OCI-LY7 (cell line): ENCODE measurements around the gene MAP3K5. TPM values are rescaled to one million over a fixed set of nuclear protein-coding genes. Genes with fewer than 3 reads are reported as not detected.

ENCODE experiments used
- BruUV-seq: library from RNA; stranded (reverse); fragments of 400-500 nt; replicated peaks from 2 replicates; lab custom pipeline; 2021; lab: Mats Ljungman, UMichigan
- CTCF ChIA-PET: fragments of 300-600 bp; sonication (Branson Sonifier 250); formaldehyde crosslinking; loops from one replicate; lab custom pipeline; 2022; ENCODE audit warnings: antibody characterized with exemption; ENCODE audit not compliant: unreplicated experiment; lab: Charles Lee
- POLR2A ChIA-PET: fragments of 300-600 bp; sonication (Branson Sonifier 250); formaldehyde crosslinking; loops from one replicate; lab custom pipeline; 2022; ENCODE audit warnings: antibody characterized with exemption; lab: Charles Lee
- DNase-seq: peaks from one replicate; pipeline ENCODE4 v3.0.0-alpha.2; 2015; ENCODE audit warnings: low spot score
- H2AFZ ChIP-seq: fragments of 200-600 bp; sonication (generic), shearing (Covaris generic); 2 replicates; pipeline ENCODE4 v1.6.1; 2014; ENCODE audit warnings: mild to moderate bottlenecking, antibody characterized with exemption, low read length, moderate library complexity
- H3K27ac ChIP-seq: fragments of 200-600 bp; sonication (generic); 2 replicates; pipeline ENCODE4 v1.5.1; 2014; ENCODE audit warnings: mixed run types, low read depth, mild to moderate bottlenecking, moderate library complexity, low read length, inconsistent platforms; ENCODE audit not compliant: poor library complexity, severe bottlenecking
- H3K36me3 ChIP-seq: fragments of 200-600 bp; sonication (generic); 2 replicates; pipeline ENCODE4 v1.6.1; 2014; ENCODE audit warnings: mild to moderate bottlenecking, antibody characterized with exemption, low read length, moderate library complexity, mixed read lengths; ENCODE audit not compliant: insufficient read depth
- H3K4me1 ChIP-seq: fragments of 200-600 bp; sonication (generic); 2 replicates; pipeline ENCODE4 v1.5.1; 2014; ENCODE audit warnings: mild to moderate bottlenecking, low read length; ENCODE audit not compliant: insufficient read depth, poor library complexity, severe bottlenecking
- H3K4me2 ChIP-seq: fragments of 200-600 bp; sonication (generic); 2 replicates; pipeline ENCODE4 v1.6.1; 2014; ENCODE audit warnings: mild to moderate bottlenecking, low read length
- H3K4me3 ChIP-seq: fragments of 200-600 bp; sonication (generic); 2 replicates; pipeline ENCODE4 v1.5.1; 2014; ENCODE audit warnings: mild to moderate bottlenecking, low read depth, low read length; ENCODE audit not compliant: poor library complexity, severe bottlenecking
- H3K79me2 ChIP-seq: fragments of 200-600 bp; sonication (generic); 2 replicates; pipeline ENCODE4 v1.6.1; 2016; ENCODE audit warnings: low read depth, mild to moderate bottlenecking, low read length, moderate library complexity, mixed read lengths; ENCODE audit not compliant: insufficient read depth
- H3K9me2 ChIP-seq: fragments of 200-600 bp; sonication (generic); 2 replicates; pipeline ENCODE4 v1.6.1; 2016; ENCODE audit warnings: mild to moderate bottlenecking, low read length, mixed read lengths; ENCODE audit not compliant: insufficient read depth
- H3K9me3 ChIP-seq: fragments of 200-600 bp; sonication (generic); 2 replicates; pipeline ENCODE4 v1.6.1; 2014; ENCODE audit warnings: mild to moderate bottlenecking, mixed run types, low read length, mixed read lengths
- H4K20me1 ChIP-seq: fragments of 200-600 bp; sonication (generic); 2 replicates; pipeline ENCODE4 v1.6.1; 2014; ENCODE audit warnings: mild to moderate bottlenecking, antibody characterized with exemption, low read length, moderate library complexity, mixed read lengths; ENCODE audit not compliant: insufficient read depth
- CTCF ChIP-seq: fragments of 200-600 bp; sonication (generic); conservative IDR thresholded peaks from 2 replicates; pipeline ENCODE4 v1.5.1; 2014; ENCODE audit warnings: mild to moderate bottlenecking, antibody characterized with exemption, low read length, moderate library complexity, mixed read lengths
- EZH2phosphoT487 ChIP-seq: fragments of 200-600 bp; sonication (generic); IDR thresholded peaks from 2 replicates; pipeline ENCODE4 v1.6.1; 2018; ENCODE audit warnings: low read depth, borderline replicate concordance, mild to moderate bottlenecking, mixed run types, antibody characterized with exemption, low read length, moderate library complexity, mixed read lengths
- intact Hi-C: fragments of 100-400 bp; cut with micrococcal nuclease; formaldehyde crosslinking; loops from one replicate; pipeline ENCODE4 v1.10.0; 2022; ENCODE audit not compliant: unreplicated experiment
- total RNA-seq, 2 experiments: library from RNA; depleted of rRNA in 1 of 2; stranded (reverse); fragments of >200 nt in 1 of 2; shearing (Covaris generic) in 1 of 2; gene quantifications; 2 replicates each; pipeline ENCODE4 v1.2.3, GENCODE V29; 2014 to 2022

MAP3K5 gene
- total RNA-seq, 2 experiments from 2014 or later: 13.8 to 16.6 TPM

- ChIA-PET CTCF (no interaction called here), POLR2A (interaction anchor here (0.5 to 0.8 kb wide), 4 partner anchors 11 to 1006 kb away, joined by 3 to 5 read pairs (median 4); no protein-coding TSS in a partner anchor)
Measured at GRCh38 chr6:136524339-136524935, 267.8 kb downstream of the MAP3K5 start.

GRCh38 chr6:136523196-136523595 is 269.1 kb downstream of the MAP3K5 start:
- no peak overlapping the region for H3K4me3 ChIP-seq
- H3K9me3 ChIP-seq: no peaks in the 10 kb centered on the region
- intact Hi-C loops: no loop called here
- no peak for DNase-seq
- TF ChIP-seq EZH2phosphoT487 (no peak), CTCF (no peak)
- no peak overlapping the region for H3K4me2 ChIP-seq
- H3K79me2 ChIP-seq: no peaks in the 10 kb centered on the region
- H3K9me2 ChIP-seq: no peaks in the 10 kb centered on the region
- H4K20me1 ChIP-seq: no peaks in the 10 kb centered on the region
- H3K4me1 ChIP-seq: no peaks in the 10 kb centered on the region
- H3K36me3 ChIP-seq: no peaks in the 10 kb centered on the region
- H3K27ac ChIP-seq: no peak overlapping the region
- ChIA-PET CTCF (no interaction called here), POLR2A (interaction anchor here (0.6 kb wide), 1 partner anchor 526 kb away, joined by 3 read pairs; no protein-coding TSS in a partner anchor)
- no peak overlapping the region for H2AFZ ChIP-seq
- BruUV-seq: no TSS peak

More at GRCh38 chr6:136524339-136524935, 267.8 kb downstream of the MAP3K5 start:
- Histone ChIP-seq H4K20me1 (no peaks in the 10 kb centered on the region), H3K4me3 (no peak overlapping the region), H3K4me1 (no peaks in the 10 kb centered on the region), H3K9me3 (no peaks in the 10 kb centered on the region), H3K79me2 (no peaks in the 10 kb centered on the region), H3K9me2 (no peaks in the 10 kb centered on the region), H3K4me2 (no peak overlapping the region), H3K36me3 (no peaks in the 10 kb centered on the region), H3K27ac (no peak overlapping the region), H2AFZ (no peak overlapping the region)
- no peak for TF ChIP-seq EZH2phosphoT487
- no peak for TF ChIP-seq CTCF
- no TSS peak for BruUV-seq
- no peak for DNase-seq
- intact Hi-C loops: no loop called here

- Histone ChIP-seq H4K20me1 (no peaks in the 10 kb centered on the region), H3K9me2 (no peaks in the 10 kb centered on the region), H3K79me2 (no peaks in the 10 kb centered on the region), H3K4me2 (no peak overlapping the region), H3K9me3 (no peaks in the 10 kb centered on the region), H3K27ac (no peak overlapping the region), H3K4me3 (no peak overlapping the region), H2AFZ (no peak overlapping the region), H3K36me3 (no peaks in the 10 kb centered on the region), H3K4me1 (no peaks in the 10 kb centered on the region)
- POLR2A ChIA-PET: interaction anchor here (0.6 kb wide), 1 partner anchor 527 kb away, joined by 3 read pairs; no protein-coding TSS in a partner anchor
- BruUV-seq: no TSS peak
- intact Hi-C loops: no loop called here
- TF ChIP-seq CTCF: no peak
- TF ChIP-seq EZH2phosphoT487: no peak
- CTCF ChIA-PET: no interaction called here
- no peak for DNase-seq
Measured at GRCh38 chr6:136522636-136523035, 269.6 kb downstream of the MAP3K5 start.
